AG04449 (cell line): ENCODE measurements around the gene UMAD1.

Experiments used
- CTCF ChIA-PET: fragments of 350-600 bp; formaldehyde crosslinking; extraction: SDS; loops from one replicate; lab custom pipeline; 2021; ENCODE audit warnings: antibody characterized with exemption; lab: Yijun Ruan, JAX
- POLR2A ChIA-PET: fragments of 400-600, 350-600 bp; formaldehyde crosslinking; extraction: SDS; loops from one replicate; lab custom pipeline; 2020; ENCODE audit warnings: antibody characterized with exemption, inconsistent platforms; lab: Yijun Ruan, JAX
- DNase-seq: peaks from one replicate; pipeline ENCODE4 v3.0.0-alpha.2; 2010; ENCODE audit warnings: low read depth, low spot score
- H3K4me3 ChIP-seq: 2 replicates; pipeline ENCODE4 v1.5.1; 2011; ENCODE audit warnings: low read depth, mild to moderate bottlenecking, control low read depth, low read length
- TF ChIP-seq, protein P1 (sequence below): IDR thresholded peaks from one replicate; pipeline ENCODE4 v1.5.1; 2011; ENCODE audit warnings: mild to moderate bottlenecking, moderate library complexity, low read length, control low read depth, inconsistent platforms; ENCODE audit not compliant: insufficient read depth; ENCODE audit errors: missing control alignments

Gene UMAD1

DNA sequence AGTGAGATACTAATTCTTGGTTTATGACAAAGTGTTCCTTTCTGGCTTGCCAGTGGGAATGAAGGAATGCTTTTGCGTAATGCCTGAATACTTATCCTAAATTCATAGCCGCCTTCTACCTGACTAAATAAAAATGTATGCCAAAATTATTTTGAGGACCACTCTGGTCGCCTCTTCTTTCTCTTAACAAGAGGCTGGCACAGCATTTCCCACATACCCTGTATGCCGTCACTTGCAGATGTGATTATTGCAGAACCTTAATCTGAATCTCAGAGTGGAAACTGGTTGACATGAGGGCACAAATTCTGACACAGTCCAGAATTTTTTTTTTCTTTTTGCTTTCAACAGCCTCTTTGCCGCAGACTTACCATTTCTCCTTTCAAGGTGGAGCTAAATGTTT is 203.4 kb downstream of the UMAD1 start:
- CTCF ChIA-PET = interaction anchor here (1.8 kb wide), 1 partner anchor 163 kb away, joined by 6 read pairs; no protein-coding TSS in a partner anchor
- no peak overlapping the region for H3K4me3 ChIP-seq
- POLR2A ChIA-PET = no interaction called here
- TF ChIP-seq, protein P1, sequence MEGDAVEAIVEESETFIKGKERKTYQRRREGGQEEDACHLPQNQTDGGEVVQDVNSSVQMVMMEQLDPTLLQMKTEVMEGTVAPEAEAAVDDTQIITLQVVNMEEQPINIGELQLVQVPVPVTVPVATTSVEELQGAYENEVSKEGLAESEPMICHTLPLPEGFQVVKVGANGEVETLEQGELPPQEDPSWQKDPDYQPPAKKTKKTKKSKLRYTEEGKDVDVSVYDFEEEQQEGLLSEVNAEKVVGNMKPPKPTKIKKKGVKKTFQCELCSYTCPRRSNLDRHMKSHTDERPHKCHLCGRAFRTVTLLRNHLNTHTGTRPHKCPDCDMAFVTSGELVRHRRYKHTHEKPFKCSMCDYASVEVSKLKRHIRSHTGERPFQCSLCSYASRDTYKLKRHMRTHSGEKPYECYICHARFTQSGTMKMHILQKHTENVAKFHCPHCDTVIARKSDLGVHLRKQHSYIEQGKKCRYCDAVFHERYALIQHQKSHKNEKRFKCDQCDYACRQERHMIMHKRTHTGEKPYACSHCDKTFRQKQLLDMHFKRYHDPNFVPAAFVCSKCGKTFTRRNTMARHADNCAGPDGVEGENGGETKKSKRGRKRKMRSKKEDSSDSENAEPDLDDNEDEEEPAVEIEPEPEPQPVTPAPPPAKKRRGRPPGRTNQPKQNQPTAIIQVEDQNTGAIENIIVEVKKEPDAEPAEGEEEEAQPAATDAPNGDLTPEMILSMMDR = no peak
- DNase-seq = no peak

DNA sequence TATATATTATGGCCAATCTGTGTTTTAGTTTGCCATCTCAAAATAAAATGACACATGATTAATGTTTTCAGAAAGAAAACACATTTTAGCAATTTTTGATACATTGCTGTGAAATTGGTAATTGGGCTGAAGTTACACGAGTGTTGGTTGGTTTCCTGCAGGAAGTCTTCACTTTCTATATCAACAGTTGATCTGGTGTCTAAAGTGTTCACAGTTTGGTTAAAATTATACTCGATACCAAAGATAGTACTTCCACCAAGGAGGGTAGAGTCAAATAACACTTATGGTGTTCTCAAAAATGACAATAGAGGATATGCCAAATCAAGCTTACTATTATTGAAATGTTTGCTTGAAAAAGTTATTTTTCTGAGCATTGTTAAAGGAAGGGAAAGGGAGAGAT is 207.7 kb downstream of the UMAD1 start:
- no peak for DNase-seq
- H3K4me3 ChIP-seq = no peak overlapping the region
- POLR2A ChIA-PET = no interaction called here
- CTCF ChIA-PET = no interaction called here
- TF ChIP-seq, protein P1 = no peak

DNA sequence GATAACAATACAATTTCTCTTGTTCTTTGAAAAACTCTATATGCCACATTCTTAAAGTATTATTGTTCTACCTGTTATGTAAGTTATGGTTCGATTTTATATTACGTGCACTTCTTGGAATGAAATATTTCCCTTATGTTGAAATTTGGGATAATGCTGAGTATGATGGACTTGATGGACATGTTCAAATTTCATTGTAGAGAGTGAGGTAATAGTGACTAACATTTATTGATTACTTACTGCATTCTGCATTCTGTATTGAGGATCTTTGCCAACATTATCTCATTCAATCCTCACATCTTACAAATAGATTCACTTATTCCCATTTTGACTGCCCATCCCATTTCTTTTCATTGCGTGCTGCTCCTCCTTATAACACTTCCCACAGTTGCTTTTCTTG is 208.3 kb downstream of the UMAD1 start:
- ChIA-PET POLR2A (no interaction called here), CTCF (no interaction called here)
- TF ChIP-seq, protein P1 = no peak
- DNase-seq = no peak
- no peak overlapping the region for H3K4me3 ChIP-seq

DNA sequence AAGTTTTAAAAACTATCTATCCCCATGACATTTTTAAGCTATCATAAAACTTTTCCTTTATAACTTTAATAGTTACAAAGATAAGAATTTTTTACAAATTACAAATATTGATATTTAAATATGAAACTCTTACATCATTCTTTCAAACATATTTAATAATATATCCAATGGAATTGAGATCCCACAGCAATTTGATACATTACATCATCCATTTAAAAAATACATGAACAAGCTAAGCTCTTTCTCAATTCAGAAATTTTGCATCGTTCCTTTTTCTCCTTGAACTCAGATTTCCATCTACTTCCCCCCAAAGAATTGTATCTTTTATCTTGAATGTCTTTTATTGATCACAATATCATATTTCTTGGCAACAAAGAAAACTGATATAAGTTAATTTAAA is 209.6 kb downstream of the UMAD1 start:
- no peak overlapping the region for H3K4me3 ChIP-seq
- no peak for DNase-seq
- ChIA-PET CTCF (interaction anchor here (0.9 to 1.3 kb wide), 2 partner anchors 9 to 14 kb away, joined by 3 read pairs; no protein-coding TSS in a partner anchor), POLR2A (no interaction called here)
- TF ChIP-seq, protein P1 = no peak

DNA sequence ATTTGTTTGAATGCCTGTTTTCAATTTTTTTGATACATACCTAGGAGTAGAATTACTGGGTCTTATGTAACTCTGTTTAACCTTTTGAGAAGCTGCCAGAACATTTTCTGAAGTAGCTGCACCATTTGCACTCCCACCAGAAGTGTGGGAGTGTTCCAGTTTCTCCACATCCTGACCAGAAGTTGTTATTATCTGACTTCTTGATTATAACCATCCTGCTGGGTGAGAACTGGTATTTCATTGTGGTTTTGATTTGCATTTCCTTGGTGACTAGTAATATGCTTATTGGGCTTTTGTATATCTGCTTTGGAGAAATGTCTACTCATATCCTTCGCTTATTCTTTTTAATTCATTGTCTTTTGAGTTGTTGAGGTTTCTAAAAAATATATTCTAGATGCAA is 210.8 kb downstream of the UMAD1 start:
- H3K4me3 ChIP-seq = no peak overlapping the region
- no peak for DNase-seq
- ChIA-PET POLR2A (no interaction called here), CTCF (interaction anchor here (1.0 to 1.3 kb wide), 2 partner anchors 11 to 12 kb away, joined by 3 to 4 read pairs; no protein-coding TSS in a partner anchor)
- TF ChIP-seq, protein P1 = no peak

DNA sequence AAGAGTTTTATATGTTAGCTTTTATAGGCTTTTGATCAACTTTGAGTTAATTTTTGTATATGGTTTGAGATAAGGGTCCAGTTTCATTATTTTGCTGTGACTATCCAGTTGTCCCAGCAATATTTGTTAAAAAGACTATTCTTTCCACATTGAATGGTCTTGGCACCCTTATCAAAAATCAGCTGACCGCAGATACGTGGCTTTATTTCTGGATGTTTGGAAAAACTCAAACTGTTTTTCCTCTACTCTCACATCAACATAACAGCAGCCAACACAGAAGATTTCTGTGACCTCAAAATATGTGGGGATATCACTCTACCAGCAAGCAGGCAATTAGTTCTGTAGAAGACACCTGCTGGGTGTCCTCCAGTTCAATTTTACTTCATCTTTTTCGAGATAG is 211.4 kb downstream of the UMAD1 start:
- ChIA-PET POLR2A (no interaction called here), CTCF (interaction anchor here (1.0 kb wide), 1 partner anchor 11 kb away, joined by 4 read pairs; no protein-coding TSS in a partner anchor)
- no peak for DNase-seq
- TF ChIP-seq, protein P1 = no peak
- no peak overlapping the region for H3K4me3 ChIP-seq
